ENCODE data around the gene WDR35. TPM values are rescaled to one million over a fixed set of nuclear protein-coding genes. Genes with fewer than 3 reads are reported as not detected.

WDR35 gene
- total RNA-seq, 1 experiment from 2014 or later, result 17.5 TPM

GRCh38 chr2:19878268-19879046 is 111.4 kb downstream of the WDR35 start:
- Mint-ChIP-seq H3K9me3 (ENCODE audit: unreplicated experiment) (no peaks in the 10 kb centered on the region), H3K27me3 (ENCODE audit: insufficient read depth, unreplicated experiment) (no peaks in the 10 kb centered on the region), H3K4me1 (ENCODE audit: insufficient read depth, unreplicated experiment) (no peaks in the 10 kb centered on the region), H3K36me3 (ENCODE audit: insufficient read depth, unreplicated experiment) (no peaks in the 10 kb centered on the region), H3K4me3 (ENCODE audit: unreplicated experiment) (no peak overlapping the region), H3K27ac (ENCODE audit: low read depth, unreplicated experiment) (no peak overlapping the region)
- no peak for TF ChIP-seq CTCF (IDR thresholded peaks at IDR 0.05; ENCODE audit: unreplicated experiment)
- no TSS peak for BruUV-seq (replicated peaks)
- ChIA-PET POLR2A (interaction anchor here (0.6 kb wide), 1 partner anchor 11 kb away, joined by 3 read pairs; no protein-coding TSS in a partner anchor), CTCF (interaction anchor here (0.7 kb wide), 1 partner anchor 266 kb away, joined by 3 read pairs; no protein-coding TSS in a partner anchor)
- intact Hi-C loops (cut with micrococcal nuclease), result no loop called here
- no peak for DNase-seq (ENCODE audit: unreplicated experiment)

DNA sequence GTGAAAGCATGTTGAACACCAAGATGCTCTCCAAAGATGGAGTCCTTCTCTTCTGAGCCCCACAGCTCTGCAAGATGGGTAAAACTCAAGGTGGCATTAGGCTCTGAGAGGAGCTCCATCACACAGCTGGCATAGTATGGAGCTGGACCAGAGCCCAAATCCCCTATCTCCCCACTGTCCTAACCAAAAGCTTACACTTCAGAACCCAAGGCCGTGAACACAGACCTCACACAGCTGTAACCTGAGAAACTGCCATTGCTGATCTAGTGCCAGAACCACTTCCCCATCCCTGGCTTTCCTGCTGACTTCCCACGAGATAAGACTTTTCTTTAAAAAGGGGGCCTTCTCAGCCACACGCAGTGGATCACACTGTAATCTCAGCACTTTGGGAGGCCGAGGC is 113.2 kb downstream of the WDR35 start:
- CTCF ChIA-PET, result interaction anchor here (0.5 to 6.4 kb wide), 3 partner anchors 13 to 1345 kb away, joined by 3 to 57 read pairs (median 3); no protein-coding TSS in a partner anchor
- DNase-seq (ENCODE audit: unreplicated experiment), result no peak
- Mint-ChIP-seq H3K4me1 (ENCODE audit: insufficient read depth, unreplicated experiment) (no peaks in the 10 kb centered on the region), H3K27ac (ENCODE audit: low read depth, unreplicated experiment) (no peak overlapping the region), H3K36me3 (ENCODE audit: insufficient read depth, unreplicated experiment) (no peaks in the 10 kb centered on the region), H3K9me3 (ENCODE audit: unreplicated experiment) (no peaks in the 10 kb centered on the region), H3K4me3 (ENCODE audit: unreplicated experiment) (no peak overlapping the region), H3K27me3 (ENCODE audit: insufficient read depth, unreplicated experiment) (no peaks in the 10 kb centered on the region)
- TF ChIP-seq CTCF (IDR thresholded peaks at IDR 0.05; ENCODE audit: unreplicated experiment), result no peak
- intact Hi-C loops (cut with micrococcal nuclease), result no loop called here
- POLR2A ChIA-PET, result no interaction called here
- no TSS peak for BruUV-seq (replicated peaks)

GRCh38 chr2:19875280-19875679 is 114.6 kb downstream of the WDR35 start:
- Mint-ChIP-seq H3K27me3 (ENCODE audit: insufficient read depth, unreplicated experiment) (no peaks in the 10 kb centered on the region), H3K4me3 (ENCODE audit: unreplicated experiment) (no peak overlapping the region), H3K9me3 (ENCODE audit: unreplicated experiment) (no peaks in the 10 kb centered on the region), H3K4me1 (ENCODE audit: insufficient read depth, unreplicated experiment) (no peaks in the 10 kb centered on the region), H3K36me3 (ENCODE audit: insufficient read depth, unreplicated experiment) (no peaks in the 10 kb centered on the region), H3K27ac (ENCODE audit: low read depth, unreplicated experiment) (no peak overlapping the region)
- POLR2A ChIA-PET, result interaction anchor here (0.5 to 0.6 kb wide), 2 partner anchors 40 to 321 kb away, joined by 3 read pairs; no protein-coding TSS in a partner anchor
- CTCF ChIA-PET, result interaction anchor here (0.6 to 6.4 kb wide), 3 partner anchors 12 to 1489 kb away, joined by 3 to 57 read pairs (median 9); no protein-coding TSS in a partner anchor
- intact Hi-C loops (cut with micrococcal nuclease), result no loop called here
- DNase-seq (ENCODE audit: unreplicated experiment), result no peak
- no TSS peak for BruUV-seq (replicated peaks)
- no peak for TF ChIP-seq CTCF (IDR thresholded peaks at IDR 0.05; ENCODE audit: unreplicated experiment)

DNA sequence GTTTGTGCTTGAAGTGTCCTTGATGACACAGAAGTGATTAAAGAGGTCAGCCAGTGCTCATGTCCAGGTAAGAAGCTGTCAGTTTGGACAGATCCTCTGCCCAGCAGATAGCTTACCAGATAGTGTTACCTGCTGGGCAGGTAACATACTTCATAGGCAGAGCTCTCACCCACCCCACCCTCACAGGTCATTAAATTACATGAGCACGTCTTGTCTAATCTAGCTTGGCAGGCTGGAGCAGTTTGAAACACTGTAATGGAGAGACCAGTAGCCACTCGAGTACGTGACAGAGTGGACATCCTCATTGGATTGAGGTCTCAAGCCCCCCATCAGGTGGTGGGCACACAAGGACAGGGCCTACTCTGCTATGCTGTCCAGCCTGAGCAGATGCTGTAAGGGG is 115.2 kb downstream of the WDR35 start:
- H3K27ac Mint-ChIP-seq (ENCODE audit: low read depth, unreplicated experiment), result no peak overlapping the region
- TF ChIP-seq CTCF (IDR thresholded peaks at IDR 0.05; ENCODE audit: unreplicated experiment), result no peak
- intact Hi-C loops (cut with micrococcal nuclease), result no loop called here
- H3K4me1 Mint-ChIP-seq (ENCODE audit: insufficient read depth, unreplicated experiment), result no peaks in the 10 kb centered on the region
- CTCF ChIA-PET, result interaction anchor here (1.6 to 6.4 kb wide), 2 partner anchors 11 to 1488 kb away, joined by 9 to 57 read pairs; no protein-coding TSS in a partner anchor
- no peaks in the 10 kb centered on the region for H3K27me3 Mint-ChIP-seq (ENCODE audit: insufficient read depth, unreplicated experiment)
- BruUV-seq (replicated peaks), result no TSS peak
- no peaks in the 10 kb centered on the region for H3K9me3 Mint-ChIP-seq (ENCODE audit: unreplicated experiment)
- H3K36me3 Mint-ChIP-seq (ENCODE audit: insufficient read depth, unreplicated experiment), result no peaks in the 10 kb centered on the region
- no peak for DNase-seq (ENCODE audit: unreplicated experiment)
- POLR2A ChIA-PET, result interaction anchor here (0.6 kb wide), 1 partner anchor 320 kb away, joined by 3 read pairs; no protein-coding TSS in a partner anchor
- no peak overlapping the region for H3K4me3 Mint-ChIP-seq (ENCODE audit: unreplicated experiment)

Data from MCF 10A (cell line).